Activated T-helper 1 cell treated with anti-CD3 and anti-CD28 coated beads, Interleukin-12 subunit alpha, Interleukin-12 subunit beta, Interleukin-2, Interleukin-4 antibody, amounts not matched to agents 30 ng/mL and 10 ng/mL and 1 ng/mL, durations not matched to agents 14 hours and 24 hours and 36 hours (primary cell): ENCODE data around the gene CHD5. TPM values are rescaled to one million over a fixed set of nuclear protein-coding genes. Genes with fewer than 3 reads are reported as not detected.

ENCODE experiments used
- DNase-seq: peaks from one replicate; pipeline ENCODE4 v3.0.0; 2021; ENCODE audit warnings: low spot score
- H3K27ac Mint-ChIP-seq: one replicate; pipeline ENCODE4 v1.8.0; 2021; ENCODE audit warnings: mild to moderate bottlenecking, mixed read lengths
- H3K27me3 Mint-ChIP-seq: one replicate; pipeline ENCODE4 v1.8.0; 2022; ENCODE audit warnings: mild to moderate bottlenecking, moderate library complexity, mixed read lengths; ENCODE audit not compliant: insufficient read depth
- H3K36me3 Mint-ChIP-seq: one replicate; pipeline ENCODE4 v1.8.0; 2021; ENCODE audit warnings: low read depth, mixed read lengths
- H3K4me1 Mint-ChIP-seq: one replicate; pipeline ENCODE4 v1.8.0; 2021; ENCODE audit warnings: low read depth, mixed read lengths
- H3K4me3 Mint-ChIP-seq: one replicate; pipeline ENCODE4 v1.8.0; 2021; ENCODE audit warnings: mild to moderate bottlenecking, moderate library complexity, mixed read lengths
- H3K9me3 Mint-ChIP-seq: one replicate; pipeline ENCODE4 v1.8.0; 2021; ENCODE audit warnings: mixed read lengths
- intact Hi-C: fragments of 100-400 bp; cut with micrococcal nuclease; formaldehyde crosslinking; loops from one replicate; pipeline ENCODE4 v1.15.1; 2024
- total RNA-seq: library from RNA; stranded (reverse); gene quantifications from 2 replicates; pipeline ENCODE4 v1.2.3, GENCODE V29; 2022

CHD5 gene
- total RNA-seq, 1 donor from 2014 or later, result 0.62 TPM

DNA sequence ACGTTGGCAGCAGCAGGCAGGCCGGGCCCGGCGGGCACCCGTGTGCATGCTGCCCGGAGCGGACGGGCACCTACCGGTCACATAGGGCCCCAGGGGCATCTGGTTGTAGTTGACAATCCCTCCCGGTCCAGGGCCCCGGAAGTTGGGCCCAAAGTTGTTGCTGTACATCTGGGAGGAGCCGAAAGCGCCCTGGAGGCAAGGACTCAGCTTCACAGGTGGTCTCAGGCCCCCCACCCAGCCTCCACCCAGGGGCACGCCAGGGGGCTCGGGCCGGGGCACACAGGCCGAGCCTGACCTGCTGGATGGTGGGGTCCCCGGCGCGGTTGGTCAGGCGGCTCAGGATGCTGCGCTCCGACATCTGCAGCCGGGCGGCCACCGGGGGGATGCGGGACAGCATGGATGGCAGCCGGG is 73.8 kb downstream of the CHD5 start:
- peaks cover 8% of the 10 kb centered on the region for H3K27me3 Mint-ChIP-seq
- no peak overlapping the region for H3K4me3 Mint-ChIP-seq
- intact Hi-C loops, result loop anchor here (5.0 kb wide), 1 partner anchor 76 kb away; the partner anchor contains the start of gene CHD5
- no peak for DNase-seq
- no peaks in the 10 kb centered on the region for H3K4me1 Mint-ChIP-seq
- no peak overlapping the region for H3K27ac Mint-ChIP-seq
- no peaks in the 10 kb centered on the region for H3K36me3 Mint-ChIP-seq
- H3K9me3 Mint-ChIP-seq, result no peaks in the 10 kb centered on the region

DNA sequence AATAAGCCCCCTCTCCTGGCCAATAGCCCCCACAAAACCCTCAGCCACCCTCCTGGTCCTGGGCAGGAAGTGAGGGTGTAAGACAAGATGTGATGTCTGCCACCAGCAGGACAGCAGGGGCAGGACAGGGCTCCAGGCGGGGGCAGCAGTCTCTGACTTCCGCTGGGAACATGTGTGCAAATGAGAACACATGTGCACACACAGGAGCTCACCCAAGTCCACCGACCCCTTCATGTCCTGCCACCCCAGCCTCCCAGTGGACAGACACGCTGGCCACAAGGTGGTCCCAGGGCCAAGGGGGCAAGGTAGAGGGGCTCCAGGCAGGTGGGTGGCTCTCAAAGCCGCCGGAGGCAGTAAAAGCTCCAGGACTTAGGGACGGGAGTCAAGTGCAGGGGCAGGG is 74.4 kb downstream of the CHD5 start:
- Mint-ChIP-seq H3K4me1 (no peaks in the 10 kb centered on the region), H3K27me3 (peaks cover 8% of the 10 kb centered on the region), H3K9me3 (no peaks in the 10 kb centered on the region), H3K4me3 (no peak overlapping the region), H3K27ac (no peak overlapping the region), H3K36me3 (no peaks in the 10 kb centered on the region)
- no peak for DNase-seq
- intact Hi-C loops, result loop anchor here (5.0 kb wide), 1 partner anchor 77 kb away; the partner anchor contains the start of gene CHD5

DNA sequence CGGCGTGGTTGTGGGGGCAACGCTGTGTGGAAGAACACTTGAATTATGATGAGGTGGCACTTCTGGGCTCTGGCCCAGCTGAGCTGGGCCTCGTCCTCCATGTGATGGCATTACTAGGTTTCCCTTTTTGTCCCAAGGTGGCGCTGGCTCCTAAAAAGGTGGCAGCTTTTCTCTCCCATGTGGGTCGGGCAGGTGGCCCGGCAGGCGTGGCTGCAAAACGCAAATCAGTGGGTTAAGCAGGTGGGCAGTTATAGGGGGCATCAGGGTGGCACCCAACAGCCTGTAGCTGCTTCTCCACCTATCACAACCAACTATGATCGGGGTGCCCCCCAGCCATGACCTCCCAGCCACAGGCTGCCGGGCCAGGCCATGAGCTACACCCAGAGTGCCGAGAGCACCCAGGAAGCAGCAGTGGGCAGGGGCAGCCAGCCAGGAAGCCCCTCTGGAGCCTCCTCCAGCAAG is 74.9 kb downstream of the CHD5 start:
- Mint-ChIP-seq H3K4me1 (no peaks in the 10 kb centered on the region), H3K27me3 (peaks cover 8% of the 10 kb centered on the region), H3K36me3 (no peaks in the 10 kb centered on the region), H3K27ac (no peak overlapping the region), H3K4me3 (no peak overlapping the region), H3K9me3 (no peaks in the 10 kb centered on the region)
- intact Hi-C loops, result loop anchor here (5.0 kb wide), 1 partner anchor 77 kb away; the partner anchor contains the start of gene CHD5
- no peak for DNase-seq

DNA sequence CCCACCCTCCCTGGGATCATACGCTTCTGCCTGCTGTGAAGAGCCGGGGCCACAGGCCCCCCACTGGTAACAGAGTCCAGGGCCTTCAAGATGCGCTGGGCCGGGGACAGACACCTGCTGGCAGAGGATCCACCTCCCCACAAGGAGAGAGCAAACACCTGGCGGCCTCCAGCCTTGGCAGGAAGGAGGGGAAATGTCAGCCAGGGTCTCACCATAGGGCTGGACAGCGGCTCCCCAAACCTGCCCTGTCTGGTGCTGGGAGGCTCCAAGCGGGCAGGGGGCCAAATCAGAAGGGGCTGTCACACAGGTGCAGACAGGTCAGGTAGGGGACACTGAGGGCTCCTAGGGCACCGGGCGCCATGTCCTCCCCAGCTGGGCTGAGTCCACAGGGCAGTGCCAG is 75.5 kb downstream of the CHD5 start:
- H3K27ac Mint-ChIP-seq, result no peak overlapping the region
- no peaks in the 10 kb centered on the region for H3K36me3 Mint-ChIP-seq
- intact Hi-C loops, result loop anchor here (5.0 kb wide), 1 partner anchor 78 kb away; the partner anchor contains the start of gene CHD5
- H3K27me3 Mint-ChIP-seq, result peaks cover 8% of the 10 kb centered on the region
- DNase-seq, result no peak
- H3K9me3 Mint-ChIP-seq, result no peaks in the 10 kb centered on the region
- no peaks in the 10 kb centered on the region for H3K4me1 Mint-ChIP-seq
- no peak overlapping the region for H3K4me3 Mint-ChIP-seq

DNA sequence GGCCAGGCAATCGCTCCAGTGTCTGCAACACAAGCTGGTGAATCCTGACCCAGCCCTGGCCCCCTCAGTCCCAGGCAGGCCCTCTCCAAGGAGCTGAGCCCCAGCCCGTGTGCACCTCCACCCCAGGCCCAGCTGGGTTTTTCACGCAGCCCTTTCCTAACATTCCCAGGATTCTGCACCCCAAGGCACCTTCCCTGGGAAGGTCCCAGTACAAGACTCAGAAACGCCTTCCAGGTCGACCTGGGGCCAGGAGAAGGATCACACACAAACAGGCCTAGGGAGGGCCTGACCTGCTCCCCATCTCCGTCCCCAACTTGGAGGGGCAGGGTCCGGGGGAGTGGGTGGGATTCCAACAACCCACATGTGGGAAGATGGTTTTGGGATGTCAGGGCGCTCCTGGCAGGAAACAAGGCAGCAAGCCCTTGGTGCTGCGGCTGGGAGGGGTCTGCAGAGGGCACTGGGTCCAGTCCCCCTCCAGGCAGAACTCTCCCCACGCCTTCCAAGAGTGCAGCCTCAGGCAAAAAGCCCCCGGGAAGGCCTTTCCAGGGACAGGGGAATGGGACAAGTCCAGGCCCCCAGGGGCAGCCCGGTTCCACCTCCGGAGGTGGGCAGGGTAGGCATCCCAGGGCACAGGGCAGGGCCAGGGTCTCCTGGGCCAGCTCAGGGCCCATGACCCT is 76.1 kb downstream of the CHD5 start:
- no peak for DNase-seq
- H3K9me3 Mint-ChIP-seq, result no peaks in the 10 kb centered on the region
- H3K36me3 Mint-ChIP-seq, result no peaks in the 10 kb centered on the region
- H3K27ac Mint-ChIP-seq, result no peak overlapping the region
- H3K4me1 Mint-ChIP-seq, result no peaks in the 10 kb centered on the region
- H3K4me3 Mint-ChIP-seq, result no peak overlapping the region
- intact Hi-C loops, result no loop called here
- H3K27me3 Mint-ChIP-seq, result peaks cover 8% of the 10 kb centered on the region

DNA sequence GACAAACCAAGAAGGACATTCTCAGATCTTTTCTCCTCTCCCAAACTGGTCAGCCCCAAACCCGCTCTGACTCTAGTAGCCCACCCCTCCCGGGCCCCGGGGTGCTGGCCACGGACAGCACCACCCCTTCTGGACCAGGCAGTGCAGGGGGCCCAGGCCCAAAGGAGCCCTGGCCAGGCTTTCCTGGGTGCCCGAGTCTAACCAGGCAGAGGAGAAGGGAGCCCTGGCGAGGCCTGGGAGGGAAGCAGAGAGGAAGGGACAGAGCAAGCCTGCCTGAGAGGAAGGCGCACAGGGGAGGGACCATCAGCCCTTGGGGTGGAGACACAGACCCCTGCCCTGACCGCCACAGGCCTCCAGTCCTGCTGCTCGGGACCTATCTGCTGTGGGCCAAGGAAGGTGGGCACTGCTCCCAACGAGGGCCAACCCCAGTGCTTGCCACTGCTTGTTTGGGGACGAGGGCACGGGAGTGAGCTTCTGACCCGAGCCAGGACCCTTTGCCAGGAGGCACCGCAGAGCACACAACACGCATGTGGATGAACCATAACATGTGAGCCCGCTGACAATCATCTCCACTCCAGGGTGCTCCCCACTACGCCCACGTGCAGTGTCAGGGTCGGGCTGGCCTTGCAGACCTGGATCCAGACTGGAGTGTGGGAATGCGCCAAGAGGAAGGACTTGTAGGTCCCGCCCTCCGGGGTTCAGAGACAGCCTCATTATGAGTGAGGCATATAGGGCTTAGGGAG is 76.8 kb downstream of the CHD5 start:
- no peak overlapping the region for H3K4me3 Mint-ChIP-seq
- intact Hi-C loops, result no loop called here
- H3K27ac Mint-ChIP-seq, result no peak overlapping the region
- no peaks in the 10 kb centered on the region for H3K4me1 Mint-ChIP-seq
- H3K36me3 Mint-ChIP-seq, result peaks cover 4% of the 10 kb centered on the region
- no peaks in the 10 kb centered on the region for H3K9me3 Mint-ChIP-seq
- DNase-seq, result no peak
- H3K27me3 Mint-ChIP-seq, result peaks cover 4% of the 10 kb centered on the region

DNA sequence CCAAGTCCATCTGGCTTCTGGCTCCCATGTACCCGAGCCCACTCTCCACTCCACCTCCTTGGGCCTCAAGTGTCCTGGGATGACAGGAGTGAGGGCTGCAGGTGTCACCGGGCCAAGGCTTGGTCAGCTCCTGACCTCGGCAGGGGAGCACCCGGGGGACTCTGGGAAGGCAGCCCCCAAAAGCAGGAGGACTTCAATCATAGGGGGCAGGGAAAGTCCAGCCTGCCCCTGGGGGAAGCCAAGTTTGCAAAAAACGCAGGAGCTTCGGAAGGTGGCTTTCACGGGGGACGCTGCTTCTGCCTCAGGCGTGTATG is 77.6 kb downstream of the CHD5 start:
- DNase-seq, result no peak
- Mint-ChIP-seq H3K4me3 (no peak overlapping the region), H3K4me1 (no peaks in the 10 kb centered on the region), H3K9me3 (no peaks in the 10 kb centered on the region), H3K27ac (no peak overlapping the region), H3K27me3 (peaks cover 3% of the 10 kb centered on the region), H3K36me3 (peaks cover 10% of the 10 kb centered on the region)
- intact Hi-C loops, result no loop called here

DNA sequence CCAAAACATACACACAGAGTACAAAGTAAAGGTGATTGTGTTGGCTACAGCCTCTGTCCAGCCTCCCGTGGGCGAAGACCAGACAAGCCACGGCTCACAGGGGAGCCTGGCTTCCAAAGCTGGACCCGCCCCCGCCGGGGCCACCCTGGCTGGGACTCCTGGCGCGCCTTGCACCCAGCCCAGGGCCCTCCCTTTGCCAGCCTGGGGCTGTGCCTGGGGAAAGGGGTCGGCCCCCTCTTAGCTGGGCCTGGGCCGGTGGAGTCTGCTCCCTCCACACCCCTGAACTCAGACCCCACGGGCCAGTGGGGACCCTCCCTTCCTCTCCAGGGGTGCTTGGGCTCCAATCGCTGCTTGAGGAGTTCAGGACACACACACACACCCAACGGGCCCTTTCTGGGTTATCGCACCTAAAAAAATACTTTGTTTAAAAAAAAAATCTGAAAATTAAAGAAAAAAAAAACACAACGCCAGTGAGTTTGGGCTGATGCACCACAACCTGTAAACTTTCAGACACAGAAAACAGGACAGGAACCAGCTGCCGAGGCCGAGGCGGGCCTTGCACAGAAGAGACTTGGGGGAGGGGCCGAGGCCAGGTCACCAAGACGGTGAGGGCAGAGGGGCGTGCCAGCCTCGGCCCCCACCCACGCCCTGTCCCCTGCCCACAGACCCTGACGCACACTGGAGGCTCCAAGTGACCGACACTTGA is 78.1 kb downstream of the CHD5 start:
- Mint-ChIP-seq H3K9me3 (no peaks in the 10 kb centered on the region), H3K27ac (no peak overlapping the region), H3K4me1 (no peaks in the 10 kb centered on the region), H3K4me3 (no peak overlapping the region), H3K36me3 (peaks cover 11% of the 10 kb centered on the region), H3K27me3 (peaks cover 3% of the 10 kb centered on the region)
- intact Hi-C loops, result no loop called here
- DNase-seq, result no peak

DNA sequence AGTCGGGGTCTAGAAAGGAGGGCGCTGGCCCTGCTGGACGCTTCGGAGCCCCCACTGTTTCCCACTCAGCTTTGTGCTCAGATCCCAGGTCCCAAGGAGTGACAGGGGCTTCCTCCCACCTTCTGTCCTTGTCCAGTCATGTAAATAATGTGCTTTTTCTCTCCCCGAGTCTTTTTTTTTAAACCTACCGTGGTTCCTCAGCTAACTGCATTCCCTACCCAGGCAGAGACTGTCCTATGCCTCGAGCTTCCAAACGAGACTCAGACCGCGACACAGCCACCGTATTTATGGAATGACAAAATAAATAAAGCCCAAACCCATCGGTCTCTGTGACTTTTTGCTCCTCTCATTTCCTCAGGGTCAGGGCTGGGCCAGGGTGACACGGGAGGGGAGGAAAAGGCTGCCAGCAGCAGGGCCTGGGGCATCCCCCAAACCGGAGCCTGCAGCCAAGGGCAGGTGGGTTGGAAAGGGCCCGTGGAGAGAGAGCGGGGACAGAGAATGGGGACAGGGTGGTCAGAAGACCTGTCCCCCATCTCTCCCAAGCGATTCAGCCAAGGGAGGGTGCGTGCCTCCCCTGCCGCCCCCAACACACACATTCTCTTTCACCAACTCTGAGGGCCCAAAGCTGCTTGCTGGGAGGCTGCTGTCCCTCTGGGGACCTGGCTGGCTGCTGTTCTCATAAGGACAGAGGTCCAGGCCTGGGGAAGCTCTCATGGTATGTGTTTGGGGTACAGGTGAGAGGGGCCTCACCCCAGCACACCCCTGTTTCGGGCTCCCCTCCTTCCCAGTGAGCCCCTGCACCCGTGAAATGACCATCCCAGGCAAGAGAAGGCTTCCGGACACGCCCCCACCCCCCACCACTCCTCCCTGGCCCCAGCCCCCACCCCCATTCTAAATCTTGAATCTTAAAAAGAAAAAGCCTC is 79.0 kb downstream of the CHD5 start:
- intact Hi-C loops, result no loop called here

DNA sequence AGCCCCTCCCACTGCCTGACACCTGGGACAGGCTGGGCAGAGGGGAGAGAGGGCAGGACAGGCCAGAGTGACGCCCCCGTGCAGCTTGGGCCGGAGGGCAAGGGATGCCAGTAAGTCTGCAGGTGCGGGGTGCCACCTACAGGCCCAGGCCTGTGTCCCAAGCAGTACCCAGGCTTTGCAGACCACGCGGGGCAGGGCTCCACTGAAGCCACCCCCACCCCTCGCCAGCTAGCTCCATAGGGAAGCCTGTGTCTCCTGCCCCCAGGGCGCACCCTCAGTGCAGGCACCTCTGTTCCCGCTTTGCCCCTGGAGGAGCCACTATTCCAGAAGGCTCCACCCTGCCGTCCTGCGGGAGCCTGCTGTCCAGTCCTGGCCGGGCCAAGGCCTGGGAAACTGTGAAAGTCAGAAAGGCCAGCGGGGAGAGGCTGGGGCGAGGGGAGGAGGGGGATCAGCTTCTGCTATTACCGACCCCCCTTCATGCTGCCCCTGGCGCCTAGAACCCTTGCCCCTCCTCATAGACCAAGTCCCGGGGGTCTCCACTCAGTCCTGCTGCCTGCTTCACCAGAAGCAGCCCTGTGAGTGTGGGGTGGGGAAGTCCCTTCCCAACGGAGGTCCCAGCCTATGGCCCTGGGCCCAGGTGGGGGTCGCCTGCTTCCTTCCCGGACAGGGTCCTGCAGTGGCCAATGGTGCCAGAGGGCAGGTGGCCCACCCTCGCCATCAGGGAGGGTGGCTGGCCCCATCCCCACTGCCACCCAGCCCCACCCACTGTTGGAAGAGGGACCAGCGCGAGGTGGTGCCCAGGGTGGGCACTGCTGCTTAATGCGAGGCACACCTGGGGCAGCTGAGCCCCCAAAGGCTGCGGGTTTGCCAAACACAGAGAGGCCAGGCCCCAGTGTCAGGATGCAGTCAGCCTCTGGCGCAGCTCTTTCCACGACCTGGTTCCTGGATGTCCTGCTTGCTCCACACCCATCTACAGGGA is 80.0 kb downstream of the CHD5 start:
- no peaks in the 10 kb centered on the region for H3K9me3 Mint-ChIP-seq
- no peak overlapping the region for H3K4me3 Mint-ChIP-seq
- no peak for DNase-seq

More for the DNA sequence above, 79.0 kb downstream of the CHD5 start:
- no peak for DNase-seq
- H3K4me3 Mint-ChIP-seq, result no peak overlapping the region
- H3K4me1 Mint-ChIP-seq, result no peaks in the 10 kb centered on the region
- H3K9me3 Mint-ChIP-seq, result no peaks in the 10 kb centered on the region
- no peak overlapping the region for H3K27ac Mint-ChIP-seq
- peaks cover 11% of the 10 kb centered on the region for H3K36me3 Mint-ChIP-seq
- H3K27me3 Mint-ChIP-seq, result peaks cover 3% of the 10 kb centered on the region

DNA sequence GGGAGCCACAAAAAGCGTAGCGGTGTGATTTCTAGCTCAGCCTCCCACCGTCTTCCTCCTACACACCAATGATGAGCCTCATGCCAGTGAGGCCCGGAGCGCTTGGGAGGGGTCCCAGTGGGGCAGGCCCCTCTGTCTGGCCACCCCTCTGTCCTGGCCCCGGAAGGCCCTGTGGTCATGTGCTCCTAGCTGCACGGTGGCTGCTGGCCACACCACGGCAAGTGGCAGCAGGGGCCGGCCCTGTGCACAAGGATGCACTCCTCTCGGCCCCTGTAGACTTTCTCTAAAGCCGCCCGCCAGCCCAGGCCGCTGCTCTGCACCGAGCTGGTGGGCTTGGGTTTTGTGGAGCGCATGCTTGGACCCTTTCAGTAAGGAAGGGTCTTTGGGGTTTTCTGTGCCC is 80.8 kb downstream of the CHD5 start:
- no peak for DNase-seq
- H3K9me3 Mint-ChIP-seq, result no peaks in the 10 kb centered on the region
- intact Hi-C loops, result no loop called here
- H3K36me3 Mint-ChIP-seq, result peaks cover 11% of the 10 kb centered on the region
- H3K27me3 Mint-ChIP-seq, result peaks cover 3% of the 10 kb centered on the region
- no peaks in the 10 kb centered on the region for H3K4me1 Mint-ChIP-seq
- H3K27ac Mint-ChIP-seq, result no peak overlapping the region
- H3K4me3 Mint-ChIP-seq, result no peak overlapping the region

More for the DNA sequence above, 80.0 kb downstream of the CHD5 start:
- no peak overlapping the region for H3K27ac Mint-ChIP-seq
- intact Hi-C loops, result no loop called here
- H3K36me3 Mint-ChIP-seq, result peaks cover 11% of the 10 kb centered on the region
- H3K27me3 Mint-ChIP-seq, result peaks cover 3% of the 10 kb centered on the region
- H3K4me1 Mint-ChIP-seq, result no peaks in the 10 kb centered on the region
